ENCODE measurements around the gene IFNAR2. TPM values are rescaled to one million over a fixed set of nuclear protein-coding genes. Genes with fewer than 3 reads are reported as not detected.

The IFNAR2 gene
- total RNA-seq, 1 experiment from 2014 or later: 28.2 TPM

- intact Hi-C loops (cut with micrococcal nuclease; ENCODE audit: unreplicated experiment): no loop called here
- Histone ChIP-seq H3K4me1 (ENCODE audit: insufficient read depth, low read length, poor library complexity, severe bottlenecking) (peaks cover 39% of the 10 kb centered on the region), H3K9me3 (ENCODE audit: low read depth, low read length, poor library complexity, severe bottlenecking) (no peaks in the 10 kb centered on the region), H3K4me3 (ENCODE audit: low read depth, low read length, poor library complexity, severe bottlenecking) (peak overlapping the region; percentile 76), H3K27ac (ENCODE audit: low read depth, low read length, poor library complexity, severe bottlenecking) (no peak overlapping the region), H3K27me3 (replicated peaks; ENCODE audit: insufficient read depth, low read depth, low read length, poor library complexity) (no peaks in the 10 kb centered on the region), H3K36me3 (ENCODE audit: insufficient read depth, low read length, poor library complexity, severe bottlenecking) (no peaks in the 10 kb centered on the region)
- CTCF ChIA-PET: no interaction called here
- POLR2A ChIA-PET (ENCODE audit: low non-redundant PET): no interaction called here
- DNase-seq (ENCODE audit: low spot score): no peak
- TF ChIP-seq EZH2 (IDR thresholded peaks at IDR 0.05; ENCODE audit: borderline replicate concordance, low read depth, low read length, poor library complexity, severe bottlenecking): no peak
- no peak for TF ChIP-seq CTCF (conservative IDR thresholded peaks at IDR 0.05; ENCODE audit: low read depth, low read length)
- no TSS peak for BruUV-seq (replicated peaks)
Observed at GRCh38 chr21:33231526-33231925, 1.8 kb downstream of the IFNAR2 start.

- BruUV-seq (replicated peaks): no TSS peak
- peaks cover 48% of the 10 kb centered on the region for H3K4me1 ChIP-seq (ENCODE audit: insufficient read depth, low read length, poor library complexity, severe bottlenecking)
- no peaks in the 10 kb centered on the region for H3K27me3 ChIP-seq (replicated peaks; ENCODE audit: insufficient read depth, low read depth, low read length, poor library complexity)
- ChIA-PET POLR2A (ENCODE audit: low non-redundant PET) (no interaction called here), CTCF (no interaction called here)
- no peak for TF ChIP-seq EZH2 (IDR thresholded peaks at IDR 0.05; ENCODE audit: borderline replicate concordance, low read depth, low read length, poor library complexity, severe bottlenecking)
- no peak for TF ChIP-seq CTCF (conservative IDR thresholded peaks at IDR 0.05; ENCODE audit: low read depth, low read length)
- no peaks in the 10 kb centered on the region for H3K9me3 ChIP-seq (ENCODE audit: low read depth, low read length, poor library complexity, severe bottlenecking)
- H3K36me3 ChIP-seq (ENCODE audit: insufficient read depth, low read length, poor library complexity, severe bottlenecking): no peaks in the 10 kb centered on the region
- no peak for DNase-seq (ENCODE audit: low spot score)
- no peak overlapping the region for H3K4me3 ChIP-seq (ENCODE audit: low read depth, low read length, poor library complexity, severe bottlenecking)
- intact Hi-C loops (cut with micrococcal nuclease; ENCODE audit: unreplicated experiment): no loop called here
- H3K27ac ChIP-seq (ENCODE audit: low read depth, low read length, poor library complexity, severe bottlenecking): peak overlapping the region; percentile 66
Observed at GRCh38 chr21:33232291-33233034, 2.7 kb downstream of the IFNAR2 start.

- TF ChIP-seq EZH2 (IDR thresholded peaks at IDR 0.05; ENCODE audit: borderline replicate concordance, low read depth, low read length, poor library complexity, severe bottlenecking) (no peak), CTCF (conservative IDR thresholded peaks at IDR 0.05; ENCODE audit: low read depth, low read length) (no peak)
- POLR2A ChIA-PET (ENCODE audit: low non-redundant PET): interaction anchor here (0.6 kb wide), 1 partner anchor 21 kb away, joined by 3 read pairs; no protein-coding TSS in a partner anchor
- intact Hi-C loops (cut with micrococcal nuclease; ENCODE audit: unreplicated experiment): no loop called here
- Histone ChIP-seq H3K27me3 (replicated peaks; ENCODE audit: insufficient read depth, low read depth, low read length, poor library complexity) (no peaks in the 10 kb centered on the region), H3K9me3 (ENCODE audit: low read depth, low read length, poor library complexity, severe bottlenecking) (no peaks in the 10 kb centered on the region), H3K4me1 (ENCODE audit: insufficient read depth, low read length, poor library complexity, severe bottlenecking) (peaks cover 56% of the 10 kb centered on the region), H3K4me3 (ENCODE audit: low read depth, low read length, poor library complexity, severe bottlenecking) (no peak overlapping the region), H3K36me3 (ENCODE audit: insufficient read depth, low read length, poor library complexity, severe bottlenecking) (no peaks in the 10 kb centered on the region), H3K27ac (ENCODE audit: low read depth, low read length, poor library complexity, severe bottlenecking) (no peak overlapping the region)
- no TSS peak for BruUV-seq (replicated peaks)
- no peak for DNase-seq (ENCODE audit: low spot score)
- CTCF ChIA-PET: no interaction called here
Observed at GRCh38 chr21:33234635-33235520, 5.1 kb downstream of the IFNAR2 start.

All from A673 (cell line).